ENCODE measurements around the gene UNC5B.

GRCh38 chr10:71256661-71257318 is 44.4 kb downstream of the UNC5B start:
- TF ChIP-seq POLR2A (IDR thresholded peaks at IDR 0.05; ENCODE audit: low read length), result no peak
- no peak for TF ChIP-seq GATA1 (IDR thresholded peaks at IDR 0.05; ENCODE audit: low read depth, low read length)
